HG03066 (cell line): ENCODE results near the gene B4GALNT3.
"Not testable (repeated sequence)": the region's sequence is repeated elsewhere in the genome, so short reads cannot be mapped to it uniquely, and the experiment has no call there.

Source experiments
- ATAC-seq: cut with Tn5 transposase; IDR thresholded peaks from one replicate; pipeline ENCODE4 v1.9.1; 2021; ENCODE audit warnings: low read depth; ENCODE audit not compliant: unreplicated experiment

B4GALNT3 gene

DNA sequence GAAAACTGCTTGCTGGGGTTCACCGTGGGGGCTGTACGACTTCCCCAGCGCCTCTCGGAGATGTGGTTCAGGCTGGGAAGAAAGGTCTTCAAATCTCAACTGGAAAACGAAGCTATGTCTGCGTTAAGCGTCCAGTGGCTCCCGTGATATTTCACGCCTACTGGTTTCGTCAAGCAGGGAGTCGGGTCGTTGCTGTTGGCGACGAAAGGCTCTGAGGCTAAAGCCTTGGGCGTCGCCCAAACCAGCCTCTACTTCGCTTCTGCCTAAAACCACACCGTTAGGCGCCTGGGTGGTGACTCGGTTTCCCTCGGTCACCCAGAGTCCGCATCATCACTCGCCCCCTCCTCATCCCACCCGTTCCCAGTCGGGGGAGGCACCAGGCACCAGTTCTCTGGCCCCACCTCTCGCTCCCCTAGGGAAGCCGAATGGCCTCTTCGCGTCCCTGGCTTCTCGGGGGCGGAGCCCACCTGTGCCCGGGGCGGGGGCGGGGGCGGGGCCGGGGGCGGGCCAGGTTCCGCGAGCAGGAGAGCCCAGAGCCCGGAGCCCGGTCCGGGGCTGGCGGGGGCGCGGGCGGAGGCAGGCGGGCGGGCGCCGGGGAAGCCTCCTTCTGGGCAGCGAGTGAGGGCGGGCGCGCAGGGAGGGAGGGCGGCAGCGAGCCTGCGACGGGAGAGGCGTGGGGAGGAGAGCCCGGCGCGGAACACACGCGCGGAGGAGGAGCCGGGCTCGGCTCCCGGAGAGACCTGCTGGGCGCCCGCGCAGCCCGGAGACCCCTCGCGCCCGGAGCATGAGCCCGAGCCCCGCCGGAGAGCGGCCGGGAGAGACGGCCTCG, at the start of gene B4GALNT3:
B4GALNT3 (plus strand) TSS at position 510 of the 829 bp plus-strand sequence. CDS start 438 bp downstream, outside the sequence.
- ATAC-seq = no peak

DNA sequence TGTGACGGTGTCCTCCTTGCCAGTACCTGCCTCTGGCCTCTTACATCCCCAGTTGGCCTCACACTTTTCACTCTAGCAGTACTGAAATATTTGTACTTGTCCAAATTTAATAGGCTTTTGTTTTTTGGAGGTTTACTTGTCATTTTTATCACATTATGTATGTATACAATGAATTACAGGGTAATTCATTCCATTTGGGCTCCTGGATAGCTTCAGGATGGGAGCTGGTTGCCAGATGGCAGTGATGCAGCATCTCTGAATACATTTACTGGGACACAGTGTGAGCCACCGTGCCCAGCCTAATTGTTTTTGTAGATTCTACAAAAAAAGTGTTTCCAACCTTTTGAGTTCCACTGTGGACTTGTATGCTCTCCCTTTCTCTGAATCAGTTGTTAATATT, 44.9 kb upstream of the B4GALNT3 start:
- no peak for ATAC-seq

DNA sequence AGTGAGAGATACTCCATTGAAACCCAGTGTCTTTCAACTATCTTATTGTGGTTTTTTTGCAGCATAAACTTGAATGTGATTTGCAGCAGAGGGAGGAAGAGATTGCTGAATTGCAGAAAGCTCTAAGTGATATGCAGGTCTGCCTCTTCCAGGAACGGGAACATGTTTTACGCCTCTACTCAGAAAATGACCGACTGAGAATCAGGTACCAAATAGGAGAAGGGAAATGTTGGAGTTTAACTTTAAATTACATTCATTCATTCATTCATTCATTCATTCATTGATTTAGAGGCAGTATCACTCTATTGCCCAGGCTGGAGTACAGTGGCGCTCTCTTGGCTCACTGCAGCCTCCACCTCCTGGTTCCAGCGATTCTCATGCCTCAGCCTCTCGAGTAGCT, 41.3 kb upstream of the B4GALNT3 start:
- ATAC-seq = no peak

DNA sequence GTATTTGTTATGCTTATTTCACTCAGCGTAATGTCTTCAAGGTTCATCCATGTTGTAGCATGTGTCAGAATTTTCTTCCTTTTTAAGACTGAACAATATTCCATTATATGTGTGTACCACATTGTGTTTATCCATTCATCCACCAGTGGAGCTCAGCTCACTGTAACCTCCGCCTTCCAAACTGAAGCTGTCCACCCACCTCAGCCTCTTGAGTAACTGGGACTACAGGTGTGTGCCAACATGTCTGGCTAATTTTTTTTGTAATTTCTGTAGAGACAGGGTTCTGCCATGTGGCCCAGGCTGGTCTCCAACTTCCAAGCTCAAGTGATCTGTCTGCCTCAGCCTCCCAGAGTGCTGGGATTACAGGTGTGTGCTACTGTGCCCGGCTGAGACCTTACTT, 37.2 kb upstream of the B4GALNT3 start:
- ATAC-seq = no peak

DNA sequence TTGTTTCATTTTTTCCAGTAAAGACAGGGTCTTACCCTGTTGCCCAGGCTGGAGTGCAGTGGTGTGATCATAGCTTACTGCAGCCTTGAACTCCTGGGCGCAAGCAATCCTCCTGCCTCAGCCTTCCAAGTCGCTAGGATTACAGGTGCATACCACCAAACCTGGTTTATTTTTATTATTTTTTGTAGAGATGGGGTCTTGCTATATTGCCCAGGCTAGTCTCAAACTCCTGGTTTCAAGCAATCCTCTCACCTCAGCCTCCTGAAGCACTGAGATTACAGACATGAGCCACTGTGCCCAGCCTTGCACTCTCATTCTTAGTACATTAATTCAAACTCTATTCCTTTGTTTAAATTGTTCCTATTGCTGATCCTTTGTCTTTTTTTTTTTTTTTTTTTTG, 24.0 kb upstream of the B4GALNT3 start:
- not testable (repeated sequence) for ATAC-seq

DNA sequence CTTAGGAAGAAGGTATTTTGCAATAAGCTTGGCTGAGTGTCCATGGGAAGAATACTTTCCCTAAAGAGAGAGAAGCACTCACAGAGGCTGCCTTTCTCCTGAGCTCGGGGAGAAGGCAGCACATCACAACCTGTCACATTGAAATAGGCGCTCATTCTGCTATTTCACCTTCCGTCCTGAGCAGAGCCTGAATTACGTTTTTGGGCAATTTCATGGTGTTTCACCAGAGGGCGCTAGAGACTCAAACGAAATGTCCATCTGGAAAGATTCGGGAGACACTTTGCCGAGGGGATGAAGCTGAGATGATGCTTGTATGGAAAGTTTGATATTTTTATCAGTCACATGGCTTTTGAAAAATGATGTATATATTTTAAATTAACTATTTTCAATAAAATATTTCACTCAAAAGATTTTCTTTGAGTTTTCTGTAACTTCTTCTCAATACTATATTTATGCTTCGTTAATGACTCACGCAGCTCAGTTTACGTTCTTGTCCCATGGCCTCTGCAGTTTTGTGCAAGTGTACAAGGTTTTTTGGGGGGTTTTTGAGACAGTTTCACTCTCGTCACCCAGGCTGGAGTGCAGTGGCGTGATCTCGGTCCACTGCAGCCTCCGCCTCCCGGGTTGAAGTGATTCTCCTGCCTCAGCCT, 17.4 kb upstream of the B4GALNT3 start:
- no peak for ATAC-seq

DNA sequence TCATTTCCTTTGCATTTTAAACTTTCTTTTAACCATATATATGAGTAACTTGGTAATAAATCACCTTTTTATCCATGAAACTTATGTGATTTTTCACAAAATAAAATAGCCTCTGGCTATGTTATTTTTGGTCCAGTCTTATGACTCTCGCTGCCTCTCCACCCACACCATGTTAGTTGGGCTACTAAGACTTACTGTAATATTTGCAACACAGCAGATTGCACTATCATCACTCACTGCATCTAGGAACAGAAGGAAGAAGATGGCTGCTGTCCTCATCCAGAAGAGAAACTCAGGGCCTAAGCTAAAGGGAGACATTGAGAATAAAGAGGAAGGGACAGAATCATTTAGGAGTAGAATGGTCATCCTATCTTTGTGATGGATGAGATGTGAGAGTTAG, 12.6 kb upstream of the B4GALNT3 start:
- no peak for ATAC-seq

DNA sequence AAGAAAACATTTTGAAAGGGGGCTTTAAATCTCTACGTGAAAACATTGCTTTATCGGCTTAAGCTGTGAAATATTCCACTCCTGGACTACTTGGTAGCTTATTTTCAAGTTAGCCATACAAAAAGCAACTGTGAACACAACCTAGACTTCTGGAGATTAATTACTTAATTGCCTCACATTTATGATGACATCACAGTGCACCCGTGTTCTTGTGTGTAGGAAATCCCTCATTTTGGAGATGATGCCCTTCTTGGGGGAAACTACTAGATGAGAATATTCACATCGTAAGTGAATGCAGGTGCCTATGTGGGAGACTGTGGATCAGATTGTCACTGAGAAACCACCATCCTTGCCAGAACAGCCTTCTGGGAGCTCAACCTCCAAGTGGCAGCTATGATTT, 10.5 kb upstream of the B4GALNT3 start:
- no peak for ATAC-seq

DNA sequence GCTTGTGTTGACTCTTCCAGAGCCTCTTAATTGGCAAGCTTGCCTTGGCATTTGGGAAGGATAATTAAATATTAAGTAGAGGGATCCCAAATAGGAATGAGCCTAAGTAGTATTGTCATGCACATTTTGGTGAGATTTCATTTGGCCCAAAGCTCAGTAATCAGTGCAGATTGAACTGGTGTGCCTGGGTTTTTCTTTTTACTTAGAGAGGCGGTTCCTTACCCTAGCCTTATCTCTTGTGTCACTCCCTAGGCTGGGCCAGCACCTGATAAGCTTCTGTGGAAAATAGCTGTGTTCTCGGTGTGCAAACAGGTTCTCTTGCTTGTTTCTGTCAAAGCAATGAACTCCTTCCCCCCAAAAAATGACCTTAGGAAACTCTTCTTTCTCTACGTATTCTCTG, 9.3 kb upstream of the B4GALNT3 start:
- no peak for ATAC-seq

DNA sequence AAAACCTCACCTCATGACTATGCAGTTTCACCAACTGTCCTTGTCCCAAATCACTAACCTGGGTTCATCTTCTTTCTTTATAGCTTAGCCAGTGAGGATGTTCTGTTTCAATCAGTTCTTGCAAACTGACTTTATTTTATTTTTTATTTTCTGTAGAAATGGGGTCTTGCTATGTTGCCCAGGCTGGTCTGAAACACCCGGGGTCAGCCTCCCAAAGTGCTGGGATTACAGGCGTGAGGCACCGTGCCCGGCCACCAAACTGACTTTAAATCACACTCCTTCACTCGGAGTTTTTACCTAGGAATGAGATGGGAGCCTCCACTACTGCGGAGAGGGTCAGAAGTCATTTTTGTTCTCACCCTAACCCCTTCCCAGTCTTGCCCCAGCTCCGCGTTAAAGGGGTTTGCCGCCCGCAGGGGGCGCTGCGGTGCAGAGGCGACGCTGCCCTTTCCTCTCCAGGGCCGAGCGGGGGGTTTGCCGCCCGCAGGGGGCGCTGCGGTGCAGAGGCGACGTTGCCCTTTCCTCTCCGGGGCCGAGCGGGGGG, 7.0 kb upstream of the B4GALNT3 start:
- no peak for ATAC-seq

DNA sequence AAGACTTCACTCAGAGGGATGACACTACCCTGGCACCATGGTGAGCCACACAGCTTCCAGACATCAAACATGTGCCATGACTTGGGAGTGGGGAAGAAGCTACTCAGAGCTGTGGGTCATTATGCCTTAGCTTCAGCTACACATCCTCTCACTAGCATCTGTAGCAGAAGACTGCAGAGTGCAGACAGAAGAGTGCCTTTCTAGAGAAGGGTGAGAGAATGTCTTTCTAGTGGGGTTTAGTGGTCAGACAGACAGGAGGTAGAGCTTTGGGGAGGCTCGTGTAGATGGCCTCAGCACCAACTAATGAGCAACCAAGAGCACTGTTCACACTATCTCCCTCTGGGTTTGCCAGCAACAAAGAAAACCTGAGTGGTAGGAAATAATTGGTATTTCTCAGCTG, 4.9 kb upstream of the B4GALNT3 start:
- ATAC-seq = no peak

DNA sequence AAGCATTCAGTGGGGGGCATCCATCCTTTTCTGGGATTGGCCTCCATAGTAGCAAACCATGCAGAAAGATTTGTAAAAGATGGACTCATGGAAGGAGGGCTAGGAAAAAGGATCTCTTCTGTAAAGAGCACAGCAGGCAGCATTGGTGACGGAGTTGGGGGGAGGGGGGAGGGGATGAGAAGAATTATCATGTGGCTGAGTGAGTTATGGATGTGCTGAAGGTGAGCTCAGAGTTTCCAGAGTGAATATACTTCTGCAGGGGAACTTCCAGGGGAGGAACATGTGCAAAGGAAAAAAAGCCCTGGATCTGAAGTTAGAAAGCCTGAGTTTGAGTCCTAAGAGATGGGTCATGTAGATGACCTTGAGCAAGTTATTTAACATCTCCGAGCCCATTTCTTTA, 3.9 kb upstream of the B4GALNT3 start:
- no peak for ATAC-seq

DNA sequence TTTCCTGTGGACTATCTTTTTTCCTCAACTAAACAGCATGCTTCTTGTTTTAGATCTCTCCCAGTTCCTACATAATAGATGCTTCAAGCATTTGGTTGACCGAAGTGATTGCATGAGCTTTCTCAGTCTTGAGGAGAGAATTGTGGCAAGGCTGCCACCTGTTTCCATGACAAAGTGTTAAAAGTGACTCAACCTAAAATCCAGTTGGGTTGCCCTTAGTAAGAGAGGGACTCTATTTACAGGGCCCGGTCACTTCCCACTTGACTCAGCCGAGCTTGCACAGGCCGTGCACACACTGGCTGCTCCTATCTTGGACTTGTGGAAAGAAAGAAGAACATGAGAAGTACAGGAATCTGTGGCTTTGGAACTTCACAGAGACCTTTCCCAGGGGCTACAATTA, 2.1 kb upstream of the B4GALNT3 start:
- ATAC-seq = no peak

DNA sequence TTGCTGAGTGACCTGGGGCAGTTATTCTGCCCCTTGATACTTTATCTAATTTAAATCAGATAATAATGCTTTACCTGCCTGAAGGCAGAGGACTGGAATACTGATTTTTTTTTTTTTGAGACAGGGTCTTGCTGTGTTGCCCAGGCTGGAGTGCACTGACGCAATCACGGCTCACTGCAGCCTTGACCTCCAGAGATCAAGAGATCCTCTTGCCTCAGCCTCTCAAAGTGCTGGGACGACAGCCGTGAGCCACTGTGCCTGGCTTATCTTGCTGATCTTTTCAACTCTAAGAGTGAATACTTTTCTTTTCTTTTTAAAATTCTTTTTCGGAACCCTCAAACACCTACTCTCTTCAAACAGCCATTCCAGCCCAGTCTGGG, 699 bp upstream of the B4GALNT3 start:
- no peak for ATAC-seq

DNA sequence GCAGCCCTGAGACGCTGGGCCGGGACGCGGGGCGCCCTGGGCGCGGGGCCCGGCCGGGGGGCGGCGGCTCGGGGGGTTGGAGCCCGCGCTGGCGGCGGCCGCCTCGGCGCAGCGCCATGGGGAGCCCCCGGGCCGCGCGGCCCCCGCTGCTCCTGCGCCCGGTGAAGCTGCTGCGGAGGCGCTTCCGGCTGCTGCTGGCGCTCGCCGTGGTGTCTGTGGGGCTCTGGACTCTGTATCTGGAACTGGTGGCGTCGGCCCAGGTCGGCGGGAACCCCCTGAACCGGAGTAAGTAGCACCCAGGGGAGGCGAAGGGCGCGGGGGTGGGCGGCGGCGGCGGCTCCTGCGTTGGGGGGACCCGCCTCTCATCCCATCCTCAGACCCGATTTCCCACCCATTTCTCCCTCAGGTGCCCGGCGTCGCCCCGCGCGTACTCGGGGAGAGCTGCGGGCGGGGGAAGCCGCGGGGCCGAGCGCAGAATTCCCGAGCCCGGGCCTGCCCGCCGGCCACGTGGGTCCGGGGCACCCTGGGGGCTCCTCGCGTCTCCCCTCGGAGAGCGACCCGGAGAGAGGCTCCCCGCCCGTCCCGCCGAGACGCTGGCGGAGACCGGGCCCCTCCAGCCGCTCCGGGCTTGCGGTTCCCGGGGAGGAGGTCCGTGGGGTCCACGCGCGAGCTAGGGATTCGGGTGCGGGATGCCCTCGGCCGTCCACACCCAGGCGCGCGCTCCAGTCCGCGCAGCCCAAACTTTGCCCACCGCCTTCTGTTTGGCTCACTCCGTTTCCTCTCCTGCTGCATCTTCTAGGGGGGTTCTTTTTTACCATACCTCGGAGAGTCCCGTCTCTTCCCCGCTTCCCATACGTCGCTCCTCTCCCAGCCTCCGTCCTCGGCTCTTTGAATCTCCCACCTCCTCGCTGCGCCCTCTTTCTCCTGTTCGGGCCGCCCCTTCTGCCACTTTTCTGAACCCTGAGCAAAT, 807 bp downstream of the B4GALNT3 start:
- ATAC-seq = no peak

DNA sequence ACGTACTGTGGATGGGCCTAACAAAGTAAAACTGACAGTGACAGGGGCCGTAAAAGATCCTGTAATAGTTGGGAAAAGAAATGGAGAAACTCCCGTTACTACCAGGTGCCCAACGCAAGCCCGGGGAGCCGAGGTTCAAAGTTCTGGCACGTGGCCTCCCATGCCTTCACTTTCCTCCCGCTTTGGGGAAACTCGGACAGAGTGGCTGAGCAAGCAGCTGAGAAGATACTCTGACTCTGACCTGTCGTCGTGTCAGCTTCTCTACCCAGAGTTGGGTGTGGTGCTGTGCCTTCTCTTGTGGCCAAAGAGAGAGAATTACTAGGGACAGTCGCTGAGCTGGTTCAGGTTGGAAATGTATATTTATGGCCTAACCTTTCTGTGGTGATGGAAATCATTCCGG, 1.7 kb downstream of the B4GALNT3 start:
- no peak for ATAC-seq

DNA sequence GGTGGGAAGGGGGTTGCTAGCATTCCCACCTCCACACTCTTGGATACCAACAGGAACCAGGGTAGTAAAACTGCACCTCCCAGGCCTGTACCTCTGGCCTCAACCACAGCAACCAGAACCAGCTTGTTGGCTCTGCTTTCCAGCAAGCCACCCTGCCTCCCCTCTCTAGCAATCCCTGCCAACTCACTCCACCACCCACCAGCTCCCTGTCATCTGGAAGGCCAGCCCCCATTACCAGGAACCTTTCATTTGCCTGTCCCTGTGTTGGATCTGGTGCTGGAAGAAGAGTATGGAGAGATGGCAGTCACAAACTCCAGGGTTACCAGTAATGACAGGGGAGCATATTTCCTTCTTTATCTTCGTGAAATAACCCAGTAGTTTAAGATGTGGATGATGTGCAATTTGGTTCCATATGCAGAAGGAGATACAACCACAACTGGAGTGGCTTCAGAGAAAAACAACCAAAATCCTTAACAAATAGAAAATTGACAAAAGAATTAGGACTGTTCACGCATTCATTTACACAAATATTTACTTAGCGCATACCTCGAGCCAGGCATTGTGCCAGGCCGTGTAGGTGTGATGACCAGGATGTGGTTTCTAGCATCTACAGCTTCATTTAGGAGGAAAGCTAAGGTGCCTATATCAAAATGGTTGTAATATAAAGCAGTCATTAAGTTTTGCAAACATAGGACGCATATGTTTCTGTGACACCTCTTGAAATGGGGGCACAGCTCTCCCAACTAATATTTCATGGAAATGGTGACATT, 3.4 kb downstream of the B4GALNT3 start:
- ATAC-seq = no peak

DNA sequence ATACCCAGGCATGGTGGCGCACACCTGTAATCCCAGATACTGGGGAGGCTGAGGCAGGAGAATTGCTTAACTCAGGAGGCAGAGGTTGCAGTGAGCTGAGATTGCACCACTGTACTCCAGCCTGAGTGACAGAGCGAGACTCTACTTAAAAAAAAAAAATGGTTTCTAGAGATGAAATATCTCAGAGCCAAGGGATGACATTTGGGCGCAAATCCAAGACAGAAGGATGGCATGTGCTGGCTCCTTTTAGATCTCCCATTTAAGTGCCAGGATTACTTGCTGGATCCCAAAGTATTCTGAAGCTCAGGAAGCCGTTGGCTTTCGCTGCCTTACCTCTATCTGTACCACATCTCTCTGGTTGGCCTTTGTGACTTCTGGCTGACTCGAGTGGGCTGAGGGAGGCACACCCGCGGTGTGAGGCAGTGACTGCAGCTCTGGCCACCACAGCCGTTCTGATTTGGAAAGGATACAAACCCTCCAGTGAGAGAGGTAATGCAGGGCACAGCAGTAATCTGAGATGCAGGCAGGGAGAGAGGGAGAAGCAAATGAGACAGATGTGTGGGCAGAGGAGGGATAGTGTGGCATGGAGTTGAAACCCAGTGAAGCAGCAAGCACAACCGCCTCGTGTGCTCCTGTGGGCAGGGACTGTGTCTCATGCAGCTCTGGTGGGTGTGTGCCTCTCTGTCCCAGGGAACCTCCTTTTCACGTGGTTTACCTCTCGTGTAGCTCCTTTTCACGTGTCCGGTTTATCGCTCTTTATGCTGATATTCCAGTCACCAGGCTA, 4.9 kb downstream of the B4GALNT3 start:
- ATAC-seq = no peak

DNA sequence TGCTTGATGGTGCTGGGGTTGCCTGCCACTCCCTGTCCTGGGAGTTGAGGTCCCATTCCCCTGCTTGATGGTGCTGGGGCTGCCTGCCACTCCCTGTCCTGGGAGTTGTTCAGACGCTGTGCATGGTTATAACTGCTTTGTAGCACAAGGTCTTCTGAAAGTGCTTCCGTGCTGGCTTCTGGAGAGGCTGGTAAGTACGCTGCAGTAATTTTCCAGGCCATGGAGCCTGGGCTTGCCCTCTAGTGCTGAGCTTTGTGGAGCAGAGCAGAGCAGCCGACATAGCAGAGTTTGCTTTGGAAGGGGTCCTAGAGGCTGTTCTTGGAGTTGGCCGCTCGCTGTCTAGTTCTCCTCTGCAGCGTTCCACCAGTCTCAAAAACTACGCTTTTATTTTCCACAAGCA, 6.3 kb downstream of the B4GALNT3 start:
- no peak for ATAC-seq
